HCEC 1CT (cell line): ENCODE data around the gene ZNF592.
"Not testable (repeated sequence)": the region's sequence is repeated elsewhere in the genome, so short reads cannot be mapped to it uniquely, and the experiment has no call there.

Experiments
- DNase-seq: peaks from one replicate; pipeline ENCODE4 v3.0.0-alpha.2; 2017

The ZNF592 gene

DNA sequence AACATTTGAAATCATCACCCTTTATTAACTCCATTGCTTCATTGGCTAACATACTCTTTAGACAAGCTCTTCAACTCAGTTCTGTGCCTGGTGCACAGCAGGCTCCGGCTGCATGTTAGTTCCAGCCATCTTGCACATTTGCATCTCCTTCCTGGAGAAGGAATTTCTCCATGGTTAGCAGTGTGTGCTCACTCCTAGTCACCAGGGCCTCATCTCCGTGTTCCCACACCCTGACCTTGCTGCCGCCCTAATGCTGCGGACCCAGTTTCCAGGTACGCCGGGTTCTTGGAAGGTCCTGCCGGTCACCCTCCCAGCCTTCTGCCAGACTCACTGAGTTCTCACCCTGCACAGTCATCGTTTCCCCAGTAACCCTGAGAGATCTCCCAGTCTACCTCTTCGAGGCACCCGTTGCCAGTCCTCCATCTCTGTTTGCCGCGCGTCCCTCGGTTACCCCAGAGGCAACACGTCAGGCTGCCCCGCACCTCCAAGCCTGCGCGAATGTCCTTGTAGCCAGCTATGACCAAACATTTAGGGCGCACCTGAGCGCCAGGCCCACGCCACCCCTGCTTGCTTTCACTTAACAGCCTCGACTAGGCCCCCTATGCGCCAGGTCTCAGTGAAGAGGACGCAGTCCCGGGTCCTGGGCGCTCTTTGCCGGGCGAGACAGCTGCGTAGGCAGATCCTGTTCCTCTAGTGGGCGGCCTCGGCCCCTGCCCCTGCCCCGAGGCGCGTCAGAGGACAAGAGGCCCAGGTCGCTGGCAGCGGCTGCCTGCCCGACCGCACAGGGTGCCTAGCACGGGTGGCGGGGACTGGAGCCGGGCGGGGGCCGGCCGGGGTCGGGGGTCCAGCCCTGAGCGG, 747 bp upstream of the ZNF592 start:
- DNase-seq, result peak; percentile 51

DNA sequence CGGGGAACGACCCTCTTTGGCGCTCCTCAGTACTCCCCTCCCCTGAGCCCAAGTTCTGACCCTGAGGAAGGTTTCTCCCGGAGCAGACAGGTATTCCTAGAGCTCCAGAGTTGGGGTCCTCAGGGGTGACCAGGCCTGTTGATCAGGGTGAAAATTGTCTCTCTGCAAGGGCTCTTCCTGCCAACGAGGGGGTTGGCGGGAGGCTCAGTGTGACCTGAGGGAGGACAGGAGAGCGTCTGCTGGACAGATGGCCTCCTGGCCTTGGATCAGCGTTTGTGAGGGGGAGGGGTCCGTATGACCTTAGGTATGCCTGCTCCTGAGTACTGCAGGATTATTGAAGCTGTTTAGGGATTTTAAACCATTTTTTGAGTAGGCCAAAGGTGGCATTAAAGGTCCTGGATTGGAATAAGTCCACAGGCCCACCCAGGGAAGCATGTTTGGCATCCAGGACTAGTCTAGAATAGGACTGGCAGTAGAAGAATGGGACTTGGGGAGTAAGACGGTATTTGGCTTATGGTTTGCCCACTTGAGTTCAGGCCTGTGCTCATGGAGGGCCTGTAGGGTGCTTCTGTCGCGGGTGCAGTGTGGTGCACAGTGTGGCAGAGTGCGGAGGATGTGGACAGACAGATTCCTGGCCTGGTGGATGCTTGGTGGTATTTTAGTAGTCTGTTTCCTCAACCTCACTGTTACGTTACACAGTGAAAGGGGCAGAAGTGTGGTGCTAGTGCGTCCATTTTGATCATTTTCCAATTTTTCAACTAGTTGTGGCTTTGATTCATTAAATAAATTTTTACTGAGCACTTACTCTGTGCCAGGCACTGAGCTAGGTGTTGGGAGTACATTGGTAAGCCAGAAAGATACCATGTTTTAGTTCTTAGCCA, 959 bp downstream of the ZNF592 start:
- DNase-seq, result peak; percentile 18

DNA sequence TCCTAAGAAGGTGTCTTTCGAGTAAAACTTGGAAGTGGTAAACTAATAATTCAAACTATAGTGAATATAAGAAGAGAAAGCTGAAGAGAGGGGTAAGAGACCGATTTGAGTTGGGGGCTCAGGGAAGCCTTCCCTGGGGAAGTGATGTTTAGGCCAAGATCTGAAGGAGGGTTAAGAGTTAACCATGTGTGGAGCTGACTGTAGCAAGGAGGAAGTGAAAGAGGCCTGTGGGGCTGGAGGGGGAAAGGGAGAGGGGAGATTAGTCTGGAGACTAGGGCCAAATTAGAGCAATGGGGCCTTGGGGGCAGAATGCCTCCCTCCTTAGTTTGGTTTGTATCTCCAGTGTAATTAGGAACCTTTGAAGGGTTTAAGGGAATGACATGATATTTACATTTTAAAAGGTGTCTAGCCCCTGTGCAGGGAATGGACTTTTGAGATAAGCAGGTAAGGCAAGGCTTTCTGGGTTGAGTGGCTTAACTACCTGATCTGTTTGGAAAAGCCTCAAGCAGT, 2.2 kb downstream of the ZNF592 start:
- DNase-seq, result no peak

GRCh38 chr15:84751721-84752120, 3.3 kb downstream of the ZNF592 start:
- not testable (repeated sequence) for DNase-seq

DNA sequence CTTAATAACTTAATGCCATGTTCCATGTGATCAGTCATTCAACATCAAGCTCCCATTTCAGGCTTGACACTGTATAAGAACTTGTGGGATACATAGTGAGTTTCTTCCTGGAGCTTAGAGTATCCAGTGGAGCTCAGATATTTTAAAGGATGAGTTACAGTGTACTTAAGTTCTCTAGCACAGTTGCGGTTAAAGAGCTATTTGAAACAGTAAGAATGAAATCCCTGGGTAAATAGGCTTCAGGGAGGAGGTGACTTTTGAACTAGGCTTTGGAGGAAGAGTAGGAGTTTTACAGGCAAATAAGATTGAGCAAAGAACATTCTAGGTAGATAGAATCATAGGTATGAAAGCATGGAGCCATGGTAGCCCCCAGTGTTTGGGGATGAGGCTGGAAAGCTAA, 3.8 kb downstream of the ZNF592 start:
- no peak for DNase-seq

GRCh38 chr15:84752700-84753099, 4.3 kb downstream of the ZNF592 start:
- peak; percentile 50 for DNase-seq

DNA sequence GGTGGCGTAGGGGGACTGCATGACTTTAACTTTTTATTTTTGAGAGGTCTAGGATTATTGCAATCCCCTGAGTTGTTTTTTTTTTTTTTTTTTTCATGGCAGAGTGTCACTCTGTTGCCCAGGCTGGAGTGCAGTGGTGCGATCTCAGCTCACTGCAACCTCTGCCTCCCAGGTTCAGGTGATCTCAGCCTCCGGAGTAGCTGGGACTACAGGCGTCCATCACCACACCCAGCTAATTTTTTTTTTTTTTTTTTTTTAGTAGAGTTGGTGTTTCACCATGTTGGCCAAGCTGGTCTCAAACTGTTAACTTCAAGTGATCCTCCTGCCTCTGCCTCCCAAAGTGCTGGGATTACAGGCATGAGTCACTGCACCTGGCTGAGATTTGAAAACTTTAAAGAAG, 6.5 kb downstream of the ZNF592 start:
- DNase-seq, result not testable (repeated sequence)

- no peak for DNase-seq
Observed at GRCh38 chr15:84755736-84756527, 7.5 kb downstream of the ZNF592 start.

DNA sequence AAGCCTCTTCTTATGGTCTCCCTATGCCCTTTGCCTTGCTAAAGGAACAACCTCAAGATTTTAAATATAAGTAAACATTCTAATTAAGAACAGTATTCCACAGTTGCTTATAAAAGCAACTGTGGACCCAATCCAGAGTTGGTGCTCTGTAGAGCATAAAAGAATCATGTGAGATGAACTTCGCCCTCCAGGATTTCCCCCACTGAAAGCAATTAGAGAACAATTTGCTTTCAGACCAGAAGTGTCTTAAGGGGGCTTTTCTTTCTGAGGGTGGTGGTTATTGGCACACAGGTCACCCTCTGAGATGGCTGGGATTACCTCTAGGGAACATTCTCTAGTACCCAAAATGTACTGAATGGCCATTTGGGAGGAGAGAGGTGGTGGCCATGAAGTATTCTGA, 10.6 kb downstream of the ZNF592 start:
- no peak for DNase-seq

- DNase-seq, result no peak
Observed at GRCh38 chr15:84760219-84760618, 11.8 kb downstream of the ZNF592 start.

DNA sequence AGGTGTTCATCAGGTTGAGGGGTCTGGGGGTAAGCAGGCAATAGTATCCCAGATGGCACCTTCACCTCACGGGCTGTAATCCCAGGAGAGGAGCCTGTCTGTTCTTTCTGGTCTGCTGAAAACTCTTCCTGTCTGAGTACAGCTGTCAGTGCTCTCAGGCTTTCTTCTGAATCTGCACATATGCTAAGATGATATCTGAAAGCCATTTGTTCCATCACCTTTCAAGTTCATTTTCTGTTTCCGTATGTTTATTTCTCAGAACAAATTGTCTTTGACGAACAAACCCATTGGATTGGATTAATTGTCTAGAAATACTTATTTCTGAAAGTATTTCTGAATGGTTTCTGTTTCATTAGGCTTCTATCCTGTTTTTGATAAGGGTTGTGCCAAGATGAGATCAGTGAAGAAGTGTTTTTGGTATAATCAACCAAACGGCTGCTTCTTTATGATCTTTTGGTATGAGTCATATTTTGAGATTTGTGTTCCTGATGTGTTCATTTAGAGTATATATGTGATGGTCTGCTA, 13.3 kb downstream of the ZNF592 start:
- no peak for DNase-seq

- no peak for DNase-seq
Observed at GRCh38 chr15:84762840-84763572, 14.6 kb downstream of the ZNF592 start.

DNA sequence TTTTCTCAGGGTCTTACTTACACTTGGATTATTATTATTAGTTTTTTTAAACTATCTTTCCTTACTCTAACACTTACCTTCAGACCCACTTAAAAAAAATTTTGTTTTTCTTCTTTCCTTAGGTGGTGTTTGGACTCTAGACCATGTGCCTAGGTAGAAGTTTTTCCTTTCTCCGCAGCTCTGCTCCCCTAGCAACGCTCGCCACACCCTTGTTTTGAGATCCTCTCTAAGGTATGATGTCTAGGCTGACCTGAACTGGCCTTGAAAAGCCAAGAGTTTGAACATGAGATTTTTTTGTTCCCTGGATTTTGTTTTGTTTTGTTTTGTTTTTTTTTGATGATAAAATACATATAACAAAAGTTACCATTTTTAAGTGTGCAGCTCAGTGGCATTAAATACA, 16.2 kb downstream of the ZNF592 start:
- DNase-seq, result no peak

- DNase-seq, result no peak
Observed at GRCh38 chr15:84764989-84765388, 16.6 kb downstream of the ZNF592 start.

DNA sequence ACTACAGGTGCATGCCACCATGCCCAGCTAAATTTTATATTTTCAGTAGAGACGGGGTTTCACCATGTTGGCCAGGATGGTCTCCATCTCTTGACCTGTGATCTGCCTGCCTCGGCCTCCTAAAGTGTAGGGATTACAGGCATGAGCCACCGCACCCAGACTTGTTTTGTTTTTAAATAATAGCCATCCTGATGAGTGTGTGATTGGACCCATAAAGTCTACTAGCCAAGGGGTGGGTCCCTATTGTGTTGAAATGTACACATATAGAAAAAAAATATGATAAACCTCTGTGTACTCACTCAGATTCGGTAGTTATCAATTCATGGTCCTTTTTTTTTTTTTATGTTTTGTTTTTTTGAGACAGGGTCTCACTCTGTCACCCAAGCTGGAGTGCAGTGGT, 17.3 kb downstream of the ZNF592 start:
- no peak for DNase-seq

DNA sequence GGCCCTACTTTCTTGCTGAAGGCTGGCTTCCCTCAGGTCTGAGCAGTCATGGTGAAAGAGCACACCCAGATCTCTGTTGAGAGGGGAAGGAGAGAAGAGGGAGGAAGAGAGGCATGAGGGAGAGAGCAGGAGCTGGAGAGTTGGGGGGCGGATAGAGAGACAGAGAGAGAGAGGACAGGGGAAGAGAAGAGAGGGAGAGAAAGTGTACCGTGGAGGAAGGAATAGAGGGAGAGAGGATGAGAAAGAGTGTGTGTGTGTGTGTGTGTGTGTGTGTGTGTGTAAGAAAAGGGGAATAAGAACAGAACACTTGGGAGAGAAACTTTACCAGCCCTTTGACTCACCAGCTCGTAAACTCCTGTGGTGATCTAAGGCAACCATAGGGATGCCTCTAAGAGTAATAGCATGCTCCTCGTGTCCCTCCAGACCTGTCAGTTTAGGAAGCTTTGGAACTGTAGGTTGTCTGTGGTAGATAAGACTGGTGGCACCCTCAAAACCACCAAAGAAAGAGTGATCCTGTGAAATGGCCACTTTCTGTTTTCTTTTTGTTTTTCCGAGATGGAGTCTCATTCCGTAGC, 18.2 kb downstream of the ZNF592 start:
- no peak for DNase-seq

- DNase-seq, result no peak
Observed at GRCh38 chr15:84772031-84772430, 23.6 kb downstream of the ZNF592 start.

DNA sequence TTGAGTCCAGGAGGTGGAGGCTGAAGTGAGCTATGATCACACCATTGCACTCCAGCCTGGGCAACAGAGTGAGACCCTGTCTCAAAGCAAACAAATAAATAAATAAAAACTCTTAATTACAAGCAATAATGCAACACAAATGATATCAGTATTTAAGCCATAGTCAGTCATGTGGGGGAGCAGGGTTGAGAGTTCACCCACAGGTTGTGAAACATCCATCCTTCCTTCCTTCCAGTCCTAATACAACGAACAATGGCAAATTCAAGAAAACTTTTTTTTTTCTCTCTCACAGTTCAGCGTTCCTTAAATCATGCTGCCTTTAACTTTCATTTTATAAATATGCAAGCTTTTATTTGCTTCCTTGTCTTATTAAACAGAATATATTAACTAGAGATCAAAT, 24.1 kb downstream of the ZNF592 start:
- no peak for DNase-seq

DNA sequence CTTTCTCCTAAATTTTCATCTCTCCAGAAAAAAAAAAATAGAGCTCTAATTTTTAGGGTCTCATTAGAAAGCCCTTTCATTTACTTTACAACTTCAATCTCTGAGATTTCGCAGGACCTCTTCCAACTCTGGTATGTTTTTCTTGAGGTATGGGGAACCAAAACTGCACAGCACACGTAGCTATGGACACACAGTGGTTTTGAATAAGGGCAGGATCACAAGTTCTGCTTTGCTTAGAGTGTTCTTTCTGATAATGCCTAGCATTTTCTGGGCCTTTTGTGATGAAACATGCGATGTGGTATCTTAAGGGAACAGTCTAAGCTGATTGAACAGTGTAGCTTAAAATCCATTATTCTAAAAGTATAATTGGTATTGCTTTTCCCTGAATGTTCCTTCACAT, 25.3 kb downstream of the ZNF592 start:
- DNase-seq, result no peak

GRCh38 chr15:84775867-84776449, 27.6 kb downstream of the ZNF592 start:
- DNase-seq, result no peak

DNA sequence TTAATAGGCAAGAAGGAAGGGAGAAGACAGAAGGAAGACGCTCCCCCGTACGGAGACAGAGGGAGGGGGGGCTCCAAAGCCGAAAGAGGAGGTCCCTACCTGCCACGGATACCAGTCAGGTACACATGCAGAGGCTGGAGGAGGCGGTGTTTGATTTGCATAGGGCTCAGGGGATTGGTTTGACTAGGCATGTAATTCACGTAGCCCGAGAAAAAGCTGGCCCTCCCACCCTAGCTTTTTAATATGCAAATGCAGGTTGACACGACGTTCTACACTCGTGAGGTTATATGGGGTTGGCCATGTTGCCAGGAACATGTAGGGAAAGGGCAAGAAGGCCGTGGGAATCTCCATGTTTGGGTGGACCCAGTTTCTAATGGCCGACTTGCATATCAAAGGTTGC, 29.8 kb downstream of the ZNF592 start:
- no peak for DNase-seq
